ENCODE results near the gene PBX2.
A peak's percentile ranks its signal among the peaks of the same experiment; 100 is the strongest.

PBX2 gene

GRCh38 chr6:32186151-32186840 is 3.7 kb downstream of the PBX2 start:
- peak; percentile 41 for DNase-seq (ENCODE audit: low spot score)

- peak; percentile 92 for DNase-seq (ENCODE audit: low spot score)
Observed at GRCh38 chr6:32185681-32186131, 4.3 kb downstream of the PBX2 start.

- DNase-seq (ENCODE audit: low spot score) = peak; percentile 53
Observed at GRCh38 chr6:32184084-32184640, 5.8 kb downstream of the PBX2 start, which contains the start of gene AGER. AGER (minus strand) TSS chr6:32184253; CDS start chr6:32184222, 31 bp downstream.

DNA sequence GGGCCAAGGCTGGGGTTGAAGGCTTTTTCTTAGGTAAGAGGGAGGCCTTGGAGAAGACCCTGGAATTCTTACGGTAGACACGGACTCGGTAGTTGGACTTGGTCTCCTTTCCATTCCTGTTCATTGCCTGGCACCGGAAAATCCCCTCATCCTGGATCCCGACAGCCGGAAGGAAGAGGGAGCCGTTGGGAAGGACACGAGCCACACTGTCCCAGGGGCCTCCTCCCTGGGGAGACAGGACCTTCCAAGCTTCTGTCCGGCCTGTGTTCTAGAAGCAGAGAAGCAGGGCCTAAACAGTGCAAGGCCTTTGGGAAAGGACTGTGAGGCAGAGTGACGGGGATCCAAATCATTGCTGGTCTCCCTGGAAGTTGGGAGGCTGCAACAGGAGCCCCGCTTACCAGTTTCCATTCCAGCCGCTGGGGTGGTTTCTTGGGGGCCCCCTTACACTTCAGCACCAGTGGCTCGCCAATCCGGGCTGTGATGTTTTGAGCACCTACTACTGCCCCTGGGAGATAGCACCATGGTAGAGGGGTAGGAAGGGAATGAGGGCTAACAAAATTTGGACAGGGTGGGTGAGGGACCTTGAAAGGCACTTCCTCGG is 6.4 kb downstream of the PBX2 start:
- no peak for DNase-seq (ENCODE audit: low spot score)

DNA sequence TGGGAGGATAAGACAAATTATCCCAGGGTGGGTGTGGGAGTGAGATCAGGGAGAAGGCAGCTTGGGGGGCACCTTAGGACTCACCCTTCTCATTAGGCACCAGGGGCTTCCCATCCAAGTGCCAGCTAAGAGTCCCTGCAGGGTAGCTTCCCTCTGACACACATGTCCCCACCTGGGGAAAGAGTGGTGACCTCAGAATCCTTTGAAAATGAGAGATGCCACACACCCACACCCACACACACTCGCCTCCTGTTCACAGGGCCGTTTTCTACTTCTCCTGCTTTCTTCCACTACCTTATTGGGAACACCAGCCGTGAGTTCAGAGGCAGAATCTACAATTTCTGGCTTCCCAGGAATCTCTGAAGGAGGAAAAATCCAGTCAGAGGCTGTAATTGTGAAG is 7.0 kb downstream of the PBX2 start:
- DNase-seq (ENCODE audit: low spot score) = no peak

DNA sequence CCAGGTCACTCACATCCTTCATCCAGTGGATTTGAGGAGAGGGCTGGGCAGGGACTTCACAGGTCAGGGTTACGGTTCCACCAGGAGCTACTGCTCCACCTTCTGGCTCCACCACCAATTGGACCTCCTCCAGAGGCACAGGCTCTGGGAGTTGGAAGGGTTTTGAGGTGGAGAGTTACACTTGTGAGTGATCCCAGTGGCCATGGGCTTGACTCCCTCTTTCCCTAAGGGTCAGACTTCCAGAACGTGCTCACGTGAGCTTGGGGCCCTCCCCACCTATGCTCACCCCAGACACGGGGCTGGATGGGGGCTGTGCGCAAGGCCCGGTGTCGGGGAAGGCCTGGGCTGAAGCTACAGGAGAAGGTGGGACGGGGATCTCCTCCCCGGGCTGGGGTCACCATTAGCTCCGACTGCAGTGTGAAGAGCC is 7.4 kb downstream of the PBX2 start:
- DNase-seq (ENCODE audit: low spot score) = peak; percentile 52

DNA sequence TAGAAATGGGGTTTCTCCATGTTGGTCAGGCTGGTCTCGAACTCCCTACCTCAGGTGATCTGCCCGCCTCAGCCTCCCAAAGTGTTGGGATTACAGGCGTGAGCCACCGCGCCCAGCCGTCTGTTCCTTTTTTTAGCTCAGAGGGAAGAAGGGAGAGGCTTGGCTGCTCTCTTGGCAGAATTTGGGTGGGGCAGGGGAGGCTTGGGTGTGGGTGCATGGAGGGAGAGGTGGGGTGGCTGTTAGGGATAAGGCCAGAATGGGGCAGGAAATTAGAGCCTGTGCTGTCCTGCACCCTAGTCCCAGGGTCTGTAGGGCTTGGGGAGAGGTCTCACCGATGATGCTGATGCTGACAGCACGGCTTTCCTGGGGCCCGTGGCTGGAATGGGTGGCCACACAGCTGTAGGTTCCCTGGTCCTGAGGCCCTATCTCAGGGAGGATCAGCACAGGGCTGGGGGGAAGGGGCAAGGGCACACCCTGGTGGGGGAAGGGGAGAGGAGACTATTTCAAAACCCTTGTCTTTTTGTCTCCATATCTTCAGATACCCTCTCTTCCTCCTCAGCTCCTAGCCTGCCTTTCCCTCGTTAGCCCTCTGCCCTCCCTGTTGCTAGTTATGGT is 8.0 kb downstream of the PBX2 start:
- peak; percentile 75 for DNase-seq (ENCODE audit: low spot score)

- no peak for DNase-seq (ENCODE audit: low spot score)
Observed at GRCh38 chr6:32181148-32181702, 8.8 kb downstream of the PBX2 start.

DNA sequence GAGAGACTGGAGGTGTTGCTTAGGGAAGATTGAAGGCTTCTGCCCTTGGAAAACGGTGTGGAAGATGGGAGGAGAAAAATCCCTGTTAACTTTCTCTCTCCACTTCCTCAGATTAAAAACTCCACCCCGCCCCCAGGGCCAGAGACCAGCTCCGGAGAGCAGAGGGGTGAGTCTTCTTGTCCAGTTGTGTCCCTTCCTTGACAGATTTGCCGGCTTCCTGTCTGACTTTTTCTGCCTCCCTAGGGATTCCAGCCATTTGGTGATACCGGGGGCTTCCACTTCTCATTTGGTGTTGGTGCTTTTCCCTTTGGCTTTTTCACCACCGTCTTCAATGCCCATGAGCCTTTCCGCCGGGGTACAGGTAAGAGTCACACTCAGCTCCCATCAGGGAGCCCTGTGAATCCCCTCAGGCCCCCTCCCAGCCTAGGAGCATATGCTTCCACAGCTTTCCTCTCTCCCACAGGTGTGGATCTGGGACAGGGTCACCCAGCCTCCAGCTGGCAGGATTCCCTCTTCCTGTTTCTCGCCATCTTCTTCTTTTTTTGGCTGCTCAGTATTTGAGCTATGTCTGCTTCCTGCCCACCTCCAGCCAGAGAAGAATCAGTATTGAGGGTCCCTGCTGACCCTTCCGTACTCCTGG is 10.1 kb downstream of the PBX2 start:
- DNase-seq (ENCODE audit: low spot score) = no peak

DNA sequence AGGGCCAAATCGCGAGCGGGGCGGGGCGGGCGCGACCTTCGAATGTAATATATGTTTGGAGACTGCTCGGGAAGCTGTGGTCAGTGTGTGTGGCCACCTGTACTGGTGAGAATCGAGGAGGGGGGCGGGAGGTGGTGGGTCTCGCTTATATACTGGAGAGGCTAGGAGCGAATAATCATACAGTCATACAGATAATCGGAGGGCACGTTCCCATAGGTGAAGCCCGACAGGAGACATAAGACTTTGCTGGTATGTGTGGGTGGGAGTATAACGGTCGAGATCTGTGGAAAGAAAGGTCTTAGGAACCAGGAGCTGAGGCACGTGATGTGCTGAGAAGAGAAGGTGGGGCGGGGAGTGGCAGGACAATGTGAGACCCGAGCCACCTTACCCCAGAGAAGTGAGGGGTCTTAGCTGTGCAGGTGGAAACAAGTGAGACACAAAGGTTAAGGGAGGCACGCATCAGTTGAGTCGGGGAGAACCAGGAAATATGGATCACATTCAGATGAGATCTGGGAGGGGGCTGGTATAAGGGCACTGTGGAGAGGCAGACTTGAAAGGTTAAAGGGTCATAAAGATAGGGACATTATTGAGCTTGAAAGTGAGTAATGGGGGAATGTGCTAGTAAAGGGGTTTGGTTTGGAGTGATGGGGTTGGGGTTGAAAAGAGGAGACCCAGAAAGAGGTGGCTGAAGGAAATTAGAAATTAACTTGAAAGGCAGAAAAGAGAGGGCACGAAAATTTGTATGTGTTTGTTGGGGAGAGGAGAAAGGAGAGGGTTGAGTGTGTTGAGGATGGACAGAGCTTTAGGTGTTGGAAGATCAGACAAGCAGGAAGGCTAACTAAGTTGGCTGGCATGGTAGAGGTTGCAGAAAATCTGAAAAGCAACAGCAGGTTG is 11.2 kb downstream of the PBX2 start:
- peak; percentile 50 for DNase-seq (ENCODE audit: low spot score)

DNA sequence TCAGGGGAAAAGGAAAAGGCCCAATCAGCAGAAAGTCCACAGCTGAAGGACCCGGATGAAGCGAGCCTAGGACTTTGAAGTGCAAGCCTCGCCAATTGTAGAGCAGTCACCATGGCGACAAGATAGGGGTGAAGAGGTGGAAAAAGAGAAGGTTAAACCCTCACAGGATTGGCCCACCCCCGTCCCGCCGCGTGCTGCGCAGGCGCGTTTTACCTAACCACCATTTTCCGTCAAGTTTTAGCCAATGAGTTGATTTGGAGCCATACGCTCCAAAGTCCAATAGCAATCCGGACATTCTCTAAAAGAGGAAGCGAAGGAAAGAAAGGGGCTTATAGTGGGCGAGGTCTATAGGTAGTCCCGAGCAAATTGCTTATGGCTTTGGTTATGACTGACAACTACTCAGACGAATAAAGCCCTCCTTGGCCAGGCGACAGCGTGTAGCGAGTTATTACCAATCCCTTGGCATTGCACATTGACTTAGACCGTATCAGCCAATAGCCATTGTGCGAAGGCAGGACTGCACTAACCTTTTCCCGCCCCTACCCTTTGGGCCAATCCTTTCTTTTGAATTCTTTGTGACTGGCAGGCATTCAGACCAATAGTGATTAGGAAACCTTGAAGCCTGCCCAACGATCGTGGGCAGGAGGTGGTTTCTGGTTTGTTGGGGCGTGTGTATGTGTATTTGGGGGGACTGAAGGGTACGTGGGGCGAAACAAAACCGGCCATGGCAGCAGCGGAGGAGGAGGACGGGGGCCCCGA is 12.0 kb downstream of the PBX2 start, which contains the start of gene RNF5:
Gene RNF5, plus strand, starts transcription at position 618 of the 759 bp plus-strand sequence. Its CDS starts 107 bp downstream, at position 725.
- DNase-seq (ENCODE audit: low spot score) = peak; percentile 99

- DNase-seq (ENCODE audit: low spot score) = no peak
Observed at GRCh38 chr6:32177183-32177787, 12.7 kb downstream of the PBX2 start.

DNA sequence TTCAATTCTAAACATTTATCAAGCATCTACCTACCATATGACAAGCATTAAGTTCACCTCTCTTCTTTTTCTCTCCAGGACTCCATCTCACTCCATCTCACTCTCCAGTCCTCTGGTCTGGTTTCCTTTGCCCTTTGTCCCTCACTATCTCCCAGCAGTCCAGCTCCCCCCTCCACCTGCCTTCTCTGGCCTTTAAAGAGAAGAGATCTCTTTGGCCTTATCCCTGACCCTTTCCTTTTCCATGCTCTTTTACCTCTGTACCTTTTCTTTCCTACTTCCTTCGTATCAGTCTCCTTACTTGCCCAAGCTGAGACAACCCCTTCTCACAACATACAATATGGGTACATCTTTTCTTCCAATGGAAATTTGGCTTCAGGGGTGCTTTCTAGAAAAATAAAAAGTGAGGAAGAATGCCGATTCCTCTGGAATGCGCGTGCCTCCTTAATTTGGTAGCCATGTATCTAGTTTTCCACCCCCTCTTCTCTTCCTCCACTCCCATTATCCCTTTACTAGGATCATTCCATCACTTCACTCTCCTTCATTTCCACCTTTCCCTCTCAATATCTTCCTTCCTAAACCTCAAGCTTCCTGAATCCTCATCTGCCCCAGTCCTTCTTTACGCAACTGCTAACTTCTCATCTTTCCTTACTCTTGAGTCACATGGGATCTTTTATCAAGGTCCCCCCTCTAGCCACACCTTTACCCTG is 13.4 kb downstream of the PBX2 start:
- peak; percentile 63 for DNase-seq (ENCODE audit: low spot score)

DNA sequence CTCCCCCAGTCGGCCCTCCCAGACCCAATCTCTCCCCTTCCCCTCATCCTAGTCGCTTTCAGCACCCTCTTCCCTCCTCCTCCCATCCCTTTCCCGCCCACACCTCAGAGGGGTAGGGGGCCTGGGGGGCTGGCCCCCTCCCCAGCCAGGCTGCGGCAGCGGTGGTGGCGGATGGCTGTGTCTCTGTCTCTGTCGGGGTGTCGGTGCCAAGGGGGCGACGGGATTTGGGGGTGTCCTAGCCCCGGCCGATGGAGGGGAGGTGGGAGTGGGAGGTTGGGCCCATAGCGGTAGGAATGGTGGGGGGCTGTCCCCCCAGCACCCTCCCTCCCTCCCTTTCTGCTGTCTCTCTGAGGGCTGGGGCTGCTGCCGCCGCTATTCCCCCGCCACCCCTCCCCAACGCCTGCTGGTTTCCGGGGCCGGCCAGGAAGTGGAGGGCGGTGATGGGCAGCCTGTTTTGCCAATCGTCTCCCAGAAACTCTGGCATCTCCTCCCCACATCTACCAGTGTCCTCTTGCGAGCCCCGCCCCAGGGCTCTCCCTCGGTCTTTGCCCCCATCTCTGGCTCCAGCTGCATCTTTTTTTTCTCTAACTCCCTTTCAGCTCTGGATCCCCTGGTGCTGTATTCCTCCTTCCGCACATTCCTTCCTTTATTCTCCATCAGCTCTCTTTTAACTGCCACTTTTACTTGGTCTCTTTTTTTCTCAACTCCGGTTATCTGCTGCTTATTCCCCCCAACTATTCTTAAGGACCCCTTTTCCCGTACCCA is 14.1 kb downstream of the PBX2 start, which contains the start of gene AGPAT1:
Gene AGPAT1, minus strand, starts transcription at position 374 of the 765 bp plus-strand sequence. CDS start 4,588 bp downstream, outside the sequence.
- DNase-seq (ENCODE audit: low spot score) = peak; percentile 95

GRCh38 chr6:32175322-32175710 is 14.7 kb downstream of the PBX2 start:
- DNase-seq (ENCODE audit: low spot score) = peak; percentile 33

DNA sequence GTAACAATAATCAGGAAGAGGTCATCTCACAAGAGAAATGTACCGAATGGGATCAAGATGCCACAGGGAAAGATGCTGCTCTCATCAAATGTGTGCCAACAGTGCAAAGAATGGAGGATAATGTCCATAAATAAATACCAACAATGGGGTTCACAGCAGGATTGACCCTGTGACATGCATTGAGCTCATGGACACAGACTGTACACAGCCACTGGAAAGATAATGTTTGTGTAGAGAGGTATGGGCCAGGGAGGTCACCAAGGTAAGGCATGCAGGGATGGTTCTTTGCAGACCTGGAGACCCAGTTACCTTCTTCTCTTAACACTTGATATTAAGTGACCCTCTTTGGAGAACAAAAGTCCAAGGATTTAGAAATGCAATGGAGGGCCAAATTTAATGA is 15.6 kb downstream of the PBX2 start:
- DNase-seq (ENCODE audit: low spot score) = no peak

DNA sequence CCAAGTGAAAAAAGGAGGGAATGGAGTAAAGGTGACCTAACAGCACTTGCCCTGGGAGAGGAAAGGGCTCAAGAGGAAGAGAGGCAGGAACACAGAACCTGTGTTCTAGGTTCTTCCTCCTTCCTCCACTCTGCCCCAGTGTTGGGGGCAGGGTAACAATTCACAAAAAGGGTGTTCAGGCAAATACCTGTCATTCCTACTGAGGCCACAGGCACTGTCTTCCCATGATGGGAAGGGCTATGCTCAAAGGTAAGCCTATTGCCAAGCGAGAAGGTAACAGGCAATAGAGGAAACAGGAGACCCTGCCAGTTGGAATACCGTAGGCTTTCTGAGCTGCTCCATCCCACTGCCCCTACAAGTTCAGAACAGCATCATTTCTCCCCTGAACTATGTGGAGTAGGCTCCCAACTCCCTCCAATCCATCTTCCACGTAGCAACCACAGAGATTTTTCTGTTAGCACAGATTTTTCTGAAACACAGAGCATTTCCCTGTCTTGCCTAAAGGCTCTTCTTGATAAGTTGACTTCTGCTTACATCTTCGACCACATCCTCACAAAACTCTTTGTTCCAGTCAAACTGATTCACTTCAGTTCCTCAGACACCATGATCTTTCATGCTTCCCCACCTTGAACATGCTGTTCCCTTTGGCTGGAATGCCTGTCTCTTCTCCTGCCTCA is 16.8 kb downstream of the PBX2 start:
- DNase-seq (ENCODE audit: low spot score) = no peak

- no peak for DNase-seq (ENCODE audit: low spot score)
Observed at GRCh38 chr6:32171234-32171633, 18.8 kb downstream of the PBX2 start.

Measured in hematopoietic multipotent progenitor cell treated with erythropoietin and hydrocortisone succinate and interleukin-3 and kit ligand, for 17 days (in vitro differentiated cells).